ENCODE results near the gene RNF44.

RNF44 gene

DNA sequence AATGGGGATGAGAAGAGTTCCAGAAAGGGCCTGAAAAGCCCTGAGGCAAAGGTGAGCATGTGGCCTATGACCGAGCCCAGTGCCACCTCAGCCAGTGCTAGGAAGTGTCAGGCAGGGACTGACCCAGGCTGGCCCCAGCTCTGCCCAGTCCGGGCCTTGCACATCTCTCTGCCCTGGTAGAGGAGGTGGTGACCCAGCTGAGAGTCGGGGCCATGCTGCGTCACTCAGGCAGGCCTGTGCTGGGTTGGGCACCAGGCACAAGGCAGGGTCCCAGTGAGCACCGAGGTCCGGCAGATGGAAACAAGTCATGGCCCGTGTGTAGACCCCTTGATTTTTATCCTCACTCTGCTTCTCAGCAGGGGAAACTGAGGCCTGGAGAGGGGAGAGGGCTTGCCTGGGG lies 12.7 kb upstream of the RNF44 start:
- peaks cover 2% of the 10 kb centered on the region for H3K4me1 ChIP-seq (ENCODE audit: insufficient read depth, low read length)
- no peaks in the 10 kb centered on the region for H3K79me2 ChIP-seq (ENCODE audit: insufficient read depth, low read length)
- H3K27ac ChIP-seq (ENCODE audit: low read length), result no peak overlapping the region
- no peaks in the 10 kb centered on the region for H3K9me3 ChIP-seq (ENCODE audit: insufficient read depth, low read length, severe bottlenecking)
- no peak overlapping the region for H3K4me2 ChIP-seq (ENCODE audit: insufficient read depth, low read length)
- no peak for ATAC-seq (ENCODE audit: insufficient read depth, low read depth)
- H4K20me1 ChIP-seq (ENCODE audit: insufficient read depth, low read length), result no peaks in the 10 kb centered on the region
- peaks cover 4% of the 10 kb centered on the region for H3K27me3 ChIP-seq (ENCODE audit: insufficient read depth, low read length, poor library complexity)
- H3K9ac ChIP-seq (ENCODE audit: low read depth, low read length), result no peak overlapping the region
- H3K36me3 ChIP-seq (ENCODE audit: insufficient read depth, low read length), result no peaks in the 10 kb centered on the region
- DNase-seq, result no peak
- H2AFZ ChIP-seq (ENCODE audit: low read depth, low read length), result no peak overlapping the region
- TF ChIP-seq CTCF (IDR thresholded peaks at IDR 0.05; ENCODE audit: borderline replicate concordance, extremely low read depth, low read length, poor library complexity, severe bottlenecking), result no peak
- no peak for TF ChIP-seq EZH2 (IDR thresholded peaks at IDR 0.05; ENCODE audit: borderline replicate concordance, low read depth, low read length, severe bottlenecking)
- no peak overlapping the region for H3K4me3 ChIP-seq (ENCODE audit: low read depth in 1 of 2, low read length in 2 of 2)

DNA sequence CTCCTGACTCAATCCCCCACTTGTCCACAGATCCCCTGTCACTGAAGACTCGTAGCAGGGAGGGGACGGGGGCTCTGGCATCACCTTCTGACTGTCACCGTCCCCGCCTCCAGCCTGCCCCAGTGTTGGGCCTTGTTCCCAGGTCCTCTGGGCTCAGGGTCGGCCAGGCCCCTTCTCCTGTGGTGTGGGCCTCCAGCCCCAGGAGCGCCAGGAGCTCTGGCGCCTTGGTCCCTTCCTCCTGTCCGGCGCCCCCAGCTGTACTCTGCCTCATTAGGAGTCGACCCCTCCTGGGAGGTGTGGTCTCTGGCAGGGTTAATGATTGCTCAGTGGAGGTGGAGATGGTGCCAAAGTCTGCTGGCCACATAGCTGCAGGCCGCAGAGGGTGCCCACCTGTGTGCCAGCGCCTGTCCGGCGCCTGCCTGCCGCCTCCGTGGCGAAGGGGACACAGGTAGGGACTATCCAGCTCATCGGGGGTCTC lies 11.8 kb upstream of the RNF44 start, which contains the start of gene CDHR2:
Gene CDHR2, plus strand, starts transcription at position 376 of the 478 bp plus-strand sequence. CDS start 16,011 bp downstream, outside the sequence.
- Histone ChIP-seq H3K79me2 (ENCODE audit: insufficient read depth, low read length) (no peaks in the 10 kb centered on the region), H3K4me1 (ENCODE audit: insufficient read depth, low read length) (peaks cover 10% of the 10 kb centered on the region), H4K20me1 (ENCODE audit: insufficient read depth, low read length) (no peaks in the 10 kb centered on the region), H3K27me3 (ENCODE audit: insufficient read depth, low read length, poor library complexity) (peaks cover 4% of the 10 kb centered on the region), H2AFZ (ENCODE audit: low read depth, low read length) (no peak within 1 kb of the TSS), H3K27ac (ENCODE audit: low read length) (no peak within 1 kb of the TSS), H3K36me3 (ENCODE audit: insufficient read depth, low read length) (no peaks in the 10 kb centered on the region), H3K9me3 (ENCODE audit: insufficient read depth, low read length, severe bottlenecking) (no peaks in the 10 kb centered on the region), H3K4me2 (ENCODE audit: insufficient read depth, low read length) (no peak within 1 kb of the TSS), H3K9ac (ENCODE audit: low read depth, low read length) (no peak within 1 kb of the TSS), H3K4me3 (ENCODE audit: low read depth in 1 of 2, low read length in 2 of 2) (no peak within 1 kb of the TSS)
- ATAC-seq (ENCODE audit: insufficient read depth, low read depth) (no peak), DNase-seq (no peak)
- no peak for TF ChIP-seq CTCF (IDR thresholded peaks at IDR 0.05; ENCODE audit: borderline replicate concordance, extremely low read depth, low read length, poor library complexity, severe bottlenecking)
- no peak for TF ChIP-seq EZH2 (IDR thresholded peaks at IDR 0.05; ENCODE audit: borderline replicate concordance, low read depth, low read length, severe bottlenecking)

DNA sequence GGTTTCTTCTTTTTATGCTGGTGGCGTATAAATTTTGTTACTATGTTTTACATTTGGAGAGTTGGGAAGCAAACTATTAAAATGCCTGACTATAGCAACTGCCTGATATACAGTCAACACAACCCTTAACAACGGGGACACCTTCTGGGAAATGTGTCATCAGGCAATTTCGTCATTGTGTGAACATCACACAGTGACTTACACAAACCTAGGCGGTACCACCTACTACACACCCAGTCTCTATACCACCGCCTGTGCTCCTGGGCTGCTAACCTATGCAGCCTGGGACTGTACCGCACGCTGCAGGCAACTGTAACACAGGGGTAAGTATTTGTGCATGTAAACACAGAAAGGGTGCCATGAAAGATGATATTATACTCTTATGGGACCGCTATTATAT lies 10.6 kb upstream of the RNF44 start:
- Histone ChIP-seq H3K4me1 (ENCODE audit: insufficient read depth, low read length) (peaks cover 20% of the 10 kb centered on the region), H3K9ac (ENCODE audit: low read depth, low read length) (no peak overlapping the region), H3K27ac (ENCODE audit: low read length) (no peak overlapping the region), H3K36me3 (ENCODE audit: insufficient read depth, low read length) (no peaks in the 10 kb centered on the region), H3K9me3 (ENCODE audit: insufficient read depth, low read length, severe bottlenecking) (no peaks in the 10 kb centered on the region), H2AFZ (ENCODE audit: low read depth, low read length) (no peak overlapping the region), H3K4me3 (ENCODE audit: low read depth in 1 of 2, low read length in 2 of 2) (no peak overlapping the region), H3K79me2 (ENCODE audit: insufficient read depth, low read length) (0 out of 2 replicates have a peak, but pooled peaks cover 2% of the 10 kb centered on the region), H3K27me3 (ENCODE audit: insufficient read depth, low read length, poor library complexity) (peaks cover 8% of the 10 kb centered on the region), H3K4me2 (ENCODE audit: insufficient read depth, low read length) (no peak overlapping the region), H4K20me1 (ENCODE audit: insufficient read depth, low read length) (no peaks in the 10 kb centered on the region)
- DNase-seq (no peak), ATAC-seq (ENCODE audit: insufficient read depth, low read depth) (no peak)
- TF ChIP-seq EZH2 (IDR thresholded peaks at IDR 0.05; ENCODE audit: borderline replicate concordance, low read depth, low read length, severe bottlenecking), result no peak
- no peak for TF ChIP-seq CTCF (IDR thresholded peaks at IDR 0.05; ENCODE audit: borderline replicate concordance, extremely low read depth, low read length, poor library complexity, severe bottlenecking)
